Bronchial epithelial cell (primary cell): ENCODE measurements around the gene NACC2. TPM values are rescaled to one million over a fixed set of nuclear protein-coding genes. Genes with fewer than 3 reads are reported as not detected.

ENCODE experiments used
- DNase-seq: peaks from one replicate; pipeline ENCODE4 v3.0.0-alpha.2; 2010; ENCODE audit warnings: low read depth
- FAIRE-seq: peaks from 2 replicates; lab custom pipeline; 2011; peaks lifted over from hg19 to GRCh38; lab: Jason Lieb, UNC
- H3K27me3 ChIP-seq: 2 replicates; pipeline ENCODE4 v1.5.1; 2011; ENCODE audit warnings: low read length; ENCODE audit not compliant: control insufficient read depth, insufficient read depth
- H3K36me3 ChIP-seq: 2 replicates; pipeline ENCODE4 v1.5.1; 2011; ENCODE audit warnings: low read length; ENCODE audit not compliant: control insufficient read depth, insufficient read depth
- H3K4me3 ChIP-seq: 2 replicates; pipeline ENCODE4 v1.5.1; 2011; ENCODE audit warnings: mild to moderate bottlenecking, low read depth, low read length, control low read depth
- CTCF ChIP-seq: IDR thresholded peaks from 2 replicates; pipeline ENCODE4 v1.5.1; 2011; ENCODE audit warnings: mild to moderate bottlenecking, moderate library complexity, low read length, control low read depth, inconsistent platforms; ENCODE audit not compliant: insufficient read depth, severe bottlenecking
- total RNA-seq: library from RNA; depleted of rRNA; stranded (reverse); fragments of >200 nt; gene quantifications from 2 replicates; pipeline ENCODE4 v1.2.1, GENCODE V29; 2014

Gene NACC2
- total RNA-seq, 1 donor from 2014 or later: 7.6 TPM

GRCh38 chr9:136050266-136050700, 44.8 kb downstream of the NACC2 start:
- Histone ChIP-seq H3K4me3 (peak overlapping the region; percentile 38), H3K36me3 (peaks cover 33% of the 10 kb centered on the region), H3K27me3 (no peaks in the 10 kb centered on the region)
- no peak for TF ChIP-seq CTCF
- no peak for FAIRE-seq
- DNase-seq: no peak

GRCh38 chr9:136049491-136050265, 45.4 kb downstream of the NACC2 start:
- FAIRE-seq (no peak), DNase-seq (no peak)
- Histone ChIP-seq H3K4me3 (no peak overlapping the region), H3K36me3 (peaks cover 37% of the 10 kb centered on the region), H3K27me3 (no peaks in the 10 kb centered on the region)
- TF ChIP-seq CTCF: no peak

- Histone ChIP-seq H3K4me3 (no peak overlapping the region), H3K36me3 (peaks cover 37% of the 10 kb centered on the region), H3K27me3 (no peaks in the 10 kb centered on the region)
- FAIRE-seq (no peak), DNase-seq (no peak)
- no peak for TF ChIP-seq CTCF
Measured at GRCh38 chr9:136048560-136049411, 46.3 kb downstream of the NACC2 start.

- no peak overlapping the region for H3K4me3 ChIP-seq
- DNase-seq (no peak), FAIRE-seq (no peak)
- no peaks in the 10 kb centered on the region for H3K27me3 ChIP-seq
- H3K36me3 ChIP-seq: peaks cover 37% of the 10 kb centered on the region
- TF ChIP-seq CTCF: no peak
Measured at GRCh38 chr9:136047775-136048559, 47.1 kb downstream of the NACC2 start.

- Histone ChIP-seq H3K4me3 (no peak overlapping the region), H3K27me3 (no peaks in the 10 kb centered on the region), H3K36me3 (peaks cover 37% of the 10 kb centered on the region)
- no peak for DNase-seq
- no peak for TF ChIP-seq CTCF
- FAIRE-seq: peak; percentile 18
Measured at GRCh38 chr9:136047076-136047774, 47.9 kb downstream of the NACC2 start.
